ENCODE results near the gene PNMA6E.

GRCh38 chrX:153365670-153366069, 35.5 kb downstream of the PNMA6E start:
- TF ChIP-seq CTCF (IDR thresholded peaks at IDR 0.05) (no peak), POLR2A (IDR thresholded peaks at IDR 0.05) (no peak), EP300 (IDR thresholded peaks at IDR 0.05) (no peak)
